ENCODE results near the gene KRTAP4-5.
"Not testable (repeated sequence)": the region's sequence is repeated elsewhere in the genome, so short reads cannot be mapped to it uniquely, and the experiment has no call there.

The KRTAP4-5 gene

GRCh38 chr17:41145261-41145660 is 4.4 kb downstream of the KRTAP4-5 start:
- DNase-seq = no peak

GRCh38 chr17:41144846-41145245 is 4.8 kb downstream of the KRTAP4-5 start:
- DNase-seq = no peak

- DNase-seq = no peak
Observed at GRCh38 chr17:41141361-41141760, 8.3 kb downstream of the KRTAP4-5 start.

- no peak for DNase-seq
Observed at GRCh38 chr17:41140360-41141131, 9.1 kb downstream of the KRTAP4-5 start, which contains the start of gene KRTAP4-6. Gene KRTAP4-6, minus strand, starts transcription at chr17:41140544. Its CDS starts 57 bp downstream, at chr17:41140487.

- not testable (repeated sequence) for DNase-seq
Observed at GRCh38 chr17:41139865-41140264, 9.8 kb downstream of the KRTAP4-5 start.

- DNase-seq = no peak
Observed at GRCh38 chr17:41133880-41134735, 15.5 kb downstream of the KRTAP4-5 start.

GRCh38 chr17:41131979-41132378 is 17.6 kb downstream of the KRTAP4-5 start:
- no peak for DNase-seq

GRCh38 chr17:41127371-41127770 is 22.3 kb downstream of the KRTAP4-5 start:
- no peak for DNase-seq

GRCh38 chr17:41126412-41126811 is 23.2 kb downstream of the KRTAP4-5 start:
- DNase-seq = no peak

GRCh38 chr17:41125064-41125463 is 24.6 kb downstream of the KRTAP4-5 start:
- no peak for DNase-seq

- not testable (repeated sequence) for DNase-seq
Observed at GRCh38 chr17:41123991-41124371, 25.6 kb downstream of the KRTAP4-5 start, which contains the start of gene KRTAP4-12. Gene KRTAP4-12, minus strand, starts transcription at chr17:41124182. Its CDS starts 60 bp downstream, at chr17:41124122.

GRCh38 chr17:41123292-41123990 is 26.2 kb downstream of the KRTAP4-5 start:
- not testable (repeated sequence) for DNase-seq

- DNase-seq = no peak
Observed at GRCh38 chr17:41121742-41122141, 27.9 kb downstream of the KRTAP4-5 start.

GRCh38 chr17:41119696-41120690 is 29.6 kb downstream of the KRTAP4-5 start:
- DNase-seq = not testable (repeated sequence)

- no peak for DNase-seq
Observed at GRCh38 chr17:41118721-41119120, 30.9 kb downstream of the KRTAP4-5 start.

GRCh38 chr17:41117846-41118386 is 31.7 kb downstream of the KRTAP4-5 start, which contains the start of gene KRTAP4-11:
Gene KRTAP4-11, minus strand, starts transcription at chr17:41118373. Its CDS starts 58 bp downstream, at chr17:41118315.
- DNase-seq = not testable (repeated sequence)

- DNase-seq = no peak
Observed at GRCh38 chr17:41116297-41116696, 33.3 kb downstream of the KRTAP4-5 start.

GRCh38 chr17:41111151-41111885 is 38.3 kb downstream of the KRTAP4-5 start:
- no peak for DNase-seq

- DNase-seq = not testable (repeated sequence)
Observed at GRCh38 chr17:41108728-41109386, 40.8 kb downstream of the KRTAP4-5 start.

- DNase-seq = no peak
Observed at GRCh38 chr17:41107941-41108450, 41.6 kb downstream of the KRTAP4-5 start.

All from cerebellar nuclear complex (tissue), 1 donor.